HG03139 (cell line): Measurements from ENCODE around the gene EP400.
"Not testable (repeated sequence)": the region's sequence is repeated elsewhere in the genome, so short reads cannot be mapped to it uniquely, and the experiment has no call there.

Source experiments
- ATAC-seq: cut with Tn5 transposase; IDR thresholded peaks from one replicate; pipeline ENCODE4 v1.9.1; 2021; ENCODE audit not compliant: unreplicated experiment

Gene EP400

DNA sequence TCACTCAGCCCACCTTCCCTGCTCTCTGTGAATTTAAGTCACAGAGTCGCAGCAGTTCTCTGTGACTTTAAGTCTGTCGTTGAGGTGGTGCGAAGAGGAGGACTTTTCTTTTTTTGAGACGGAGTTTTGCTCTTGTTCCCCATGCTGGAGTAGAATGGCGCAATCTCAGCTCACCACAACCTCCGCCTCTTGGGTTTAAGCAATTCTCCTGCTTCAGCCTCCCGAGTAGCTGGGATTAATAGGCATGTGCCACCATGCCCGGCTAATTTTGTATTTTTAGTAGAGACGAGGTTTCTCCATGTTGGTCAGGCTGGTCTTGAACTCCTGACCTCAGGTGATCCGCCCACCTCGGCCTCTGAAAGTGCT lies 35.8 kb downstream of the EP400 start:
- not testable (repeated sequence) for ATAC-seq

- no peak for ATAC-seq
Measured at GRCh38 chr12:131986361-131986760, 36.6 kb downstream of the EP400 start.

- ATAC-seq, result no peak
Measured at GRCh38 chr12:131986910-131987309, 37.2 kb downstream of the EP400 start.

DNA sequence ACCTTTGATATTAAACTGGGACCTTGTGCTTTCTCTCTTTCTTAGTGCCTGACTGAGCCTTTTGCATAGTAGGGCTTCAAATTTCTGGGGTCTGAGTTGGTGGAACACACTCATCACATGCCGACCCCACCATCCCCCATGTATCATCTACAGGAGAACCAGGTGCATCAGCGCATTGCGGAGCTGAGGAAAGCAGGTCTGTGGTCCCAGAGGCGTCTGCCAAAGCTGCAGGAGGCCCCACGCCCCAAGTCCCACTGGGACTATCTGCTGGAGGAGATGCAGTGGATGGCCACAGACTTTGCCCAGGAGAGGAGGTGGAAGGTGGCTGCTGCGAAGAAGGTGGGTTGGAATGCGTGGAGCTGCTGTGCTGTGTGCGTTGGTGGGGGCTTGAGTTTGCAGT lies 37.8 kb downstream of the EP400 start:
- no peak for ATAC-seq

DNA sequence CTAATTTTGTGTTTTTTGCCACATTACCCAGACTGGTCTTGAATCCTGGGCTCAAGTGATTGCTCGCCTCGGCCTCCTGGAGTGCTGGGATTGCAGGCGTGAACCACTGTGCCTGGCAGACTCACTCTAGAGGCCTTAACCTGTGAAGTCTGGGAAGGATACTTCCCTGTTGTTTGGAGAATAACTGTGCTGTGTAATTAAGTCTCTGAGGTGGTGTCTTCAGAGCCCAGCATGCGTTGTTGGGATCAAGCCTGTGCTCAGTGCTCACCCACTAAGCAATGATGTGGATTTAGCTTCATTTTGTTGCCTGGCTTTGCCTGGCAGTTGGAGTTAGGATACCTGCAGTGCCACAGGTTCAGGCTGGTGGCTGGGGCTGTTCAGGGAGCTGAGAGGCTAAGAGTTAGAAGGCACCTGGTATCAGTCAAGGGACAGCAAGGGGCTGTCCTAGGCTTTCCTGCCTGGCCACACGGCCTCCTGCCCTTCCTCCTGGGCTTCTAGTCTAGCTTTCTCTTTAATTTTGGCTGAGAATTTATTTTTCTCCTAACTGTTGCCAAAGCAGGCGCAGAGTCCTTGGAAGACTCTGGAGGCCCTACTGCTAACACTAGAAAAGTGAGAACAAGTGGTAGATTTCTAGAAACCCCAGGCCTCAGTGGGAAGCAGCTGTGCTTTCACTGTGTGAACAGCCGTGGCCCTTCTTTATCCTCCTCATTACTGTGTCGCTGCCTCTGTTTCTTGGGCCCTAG lies 38.5 kb downstream of the EP400 start:
- no peak for ATAC-seq

GRCh38 chr12:131989021-131989420 lies 39.3 kb downstream of the EP400 start:
- no peak for ATAC-seq

GRCh38 chr12:131990066-131990979 lies 40.6 kb downstream of the EP400 start:
- no peak for ATAC-seq

- no peak for ATAC-seq
Measured at GRCh38 chr12:131990980-131991305, 41.2 kb downstream of the EP400 start.

- ATAC-seq, result no peak
Measured at GRCh38 chr12:131991816-131992430, 42.2 kb downstream of the EP400 start.

- peak; percentile 68 for ATAC-seq
Measured at GRCh38 chr12:131994589-131994988, 44.8 kb downstream of the EP400 start.

GRCh38 chr12:132000286-132000872 lies 50.6 kb downstream of the EP400 start:
- ATAC-seq, result no peak

GRCh38 chr12:132003846-132004245 lies 54.1 kb downstream of the EP400 start:
- ATAC-seq, result no peak

DNA sequence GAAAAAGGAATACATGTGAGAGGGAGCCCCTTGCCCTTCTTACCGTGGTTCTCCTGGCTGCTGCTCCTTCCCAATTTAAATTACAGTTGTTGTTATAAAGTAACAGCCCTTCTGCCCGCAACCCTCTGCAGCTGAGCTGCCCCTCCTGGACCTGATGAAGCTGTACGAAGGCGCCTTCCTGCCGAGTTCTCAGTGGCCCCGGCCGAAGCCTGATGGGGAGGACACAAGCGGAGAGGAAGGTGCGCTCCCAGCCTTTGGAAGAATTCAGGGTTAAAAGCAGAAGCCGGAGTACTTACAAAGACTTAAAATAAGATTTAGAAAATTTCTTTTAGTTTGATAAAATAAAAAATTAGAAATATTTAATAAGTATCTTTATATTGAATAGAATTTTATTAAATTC lies 55.2 kb downstream of the EP400 start:
- ATAC-seq, result no peak

DNA sequence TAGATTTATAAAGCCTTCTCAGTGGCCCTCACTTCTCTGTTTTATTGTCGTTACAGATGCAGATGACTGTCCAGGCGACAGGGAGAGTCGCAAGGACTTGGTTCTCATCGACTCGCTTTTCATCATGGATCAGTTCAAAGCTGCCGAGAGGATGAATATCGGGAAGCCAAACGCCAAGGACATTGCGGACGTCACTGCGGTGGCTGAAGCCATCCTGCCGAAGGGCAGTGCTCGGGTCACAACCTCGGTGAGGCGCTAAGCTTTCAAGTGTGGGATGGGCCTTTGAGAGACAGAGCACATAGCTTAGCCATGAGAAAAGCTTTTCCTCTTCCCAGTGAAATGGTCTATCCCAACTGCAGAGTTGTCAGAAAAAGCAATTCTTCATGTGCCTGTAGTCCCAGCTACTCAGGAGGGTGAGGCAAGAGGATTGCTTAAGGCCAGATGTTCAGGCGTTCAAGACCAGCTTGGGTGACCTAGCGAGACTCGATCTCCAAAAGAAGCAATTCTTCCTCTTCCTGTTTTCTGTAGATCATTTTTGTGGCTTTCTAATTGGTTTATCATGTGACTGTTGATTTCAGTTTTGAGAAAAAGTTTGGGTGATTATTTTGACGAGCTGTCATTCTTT lies 56.4 kb downstream of the EP400 start:
- no peak for ATAC-seq

DNA sequence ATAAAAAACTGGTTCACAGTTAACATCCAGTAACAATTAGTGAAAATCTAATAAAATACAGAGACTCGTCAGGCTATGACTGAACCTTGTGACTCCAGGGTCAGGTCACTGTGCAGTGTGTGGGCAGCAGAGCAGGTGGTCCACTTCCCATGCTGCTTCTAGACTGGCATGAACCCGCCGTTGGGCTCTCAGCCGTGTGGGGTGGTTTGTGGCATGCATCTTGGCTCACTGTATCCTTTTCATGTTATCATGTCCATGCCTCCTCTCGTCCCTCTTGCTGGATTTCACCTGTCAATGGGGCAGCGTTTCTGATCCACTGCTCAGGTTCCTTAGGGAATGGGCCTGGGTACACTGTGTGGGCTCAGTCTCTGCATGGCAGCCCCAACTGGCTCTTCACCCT lies 57.3 kb downstream of the EP400 start:
- ATAC-seq, result no peak

- no peak for ATAC-seq
Measured at GRCh38 chr12:132009336-132009859, 59.7 kb downstream of the EP400 start.

- no peak for ATAC-seq
Measured at GRCh38 chr12:132012919-132013568, 63.3 kb downstream of the EP400 start.

DNA sequence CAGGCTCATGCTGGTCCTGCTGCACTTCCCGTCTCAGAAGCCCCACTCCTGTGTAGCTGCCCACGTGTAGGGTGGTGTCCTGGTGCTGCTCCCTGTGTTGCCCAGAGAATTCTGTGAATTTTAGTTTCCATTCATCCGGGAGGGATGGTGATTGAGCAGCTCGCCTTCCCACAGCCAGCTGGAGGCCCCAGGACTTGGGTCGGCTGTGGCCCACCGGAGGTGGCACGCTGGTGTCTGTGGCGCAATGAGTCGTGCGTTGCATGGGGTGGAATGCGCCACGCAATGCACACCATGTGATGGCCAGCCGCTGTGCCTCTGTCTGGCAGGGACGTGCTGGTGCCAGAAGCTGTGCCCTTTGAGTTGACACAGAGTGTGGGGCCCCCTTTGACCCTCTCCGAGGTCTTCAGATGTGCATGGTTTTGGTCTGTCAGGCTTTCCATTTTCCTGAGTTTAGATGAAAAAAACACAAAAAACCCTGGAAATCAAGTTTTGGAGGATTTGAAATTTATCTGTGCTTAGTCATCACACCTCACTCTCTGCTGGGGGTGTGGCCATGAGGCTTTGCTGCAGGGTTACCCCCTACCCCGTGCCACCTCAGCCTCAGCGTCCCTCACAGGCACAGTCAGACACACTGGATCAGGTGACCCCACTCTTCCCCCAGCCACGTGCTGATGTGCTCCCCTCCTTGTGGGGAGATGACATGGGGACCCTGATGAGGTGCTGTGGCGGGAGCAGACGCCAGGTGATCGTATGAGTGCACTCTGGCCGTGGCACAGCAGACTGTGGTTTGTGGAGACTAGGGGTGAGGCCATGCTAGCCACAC lies 64.6 kb downstream of the EP400 start:
- no peak for ATAC-seq

GRCh38 chr12:132014915-132015280 lies 65.2 kb downstream of the EP400 start:
- no peak for ATAC-seq
